ENCODE data around the gene SOWAHB.
"Not testable (repeated sequence)": the region's sequence is repeated elsewhere in the genome, so short reads cannot be mapped to it uniquely, and the experiment has no call there.

SOWAHB gene

GRCh38 chr4:76894537-76895255 lies 3.2 kb downstream of the SOWAHB start:
- no peak for DNase-seq (ENCODE audit: low spot score)

- no peak for DNase-seq (ENCODE audit: low spot score)
Measured at GRCh38 chr4:76892601-76893000, 5.3 kb downstream of the SOWAHB start.

- no peak for DNase-seq (ENCODE audit: low spot score)
Measured at GRCh38 chr4:76892001-76892400, 5.9 kb downstream of the SOWAHB start.

- no peak for DNase-seq (ENCODE audit: low spot score)
Measured at GRCh38 chr4:76886848-76887441, 11.0 kb downstream of the SOWAHB start.

GRCh38 chr4:76886214-76886613 lies 11.7 kb downstream of the SOWAHB start:
- no peak for DNase-seq (ENCODE audit: low spot score)

- DNase-seq (ENCODE audit: low spot score) = no peak
Measured at GRCh38 chr4:76883147-76883546, 14.8 kb downstream of the SOWAHB start.

- DNase-seq (ENCODE audit: low spot score) = no peak
Measured at GRCh38 chr4:76882630-76883029, 15.3 kb downstream of the SOWAHB start.

- no peak for DNase-seq (ENCODE audit: low spot score)
Measured at GRCh38 chr4:76881375-76881774, 16.6 kb downstream of the SOWAHB start.

GRCh38 chr4:76879731-76880364 lies 18.1 kb downstream of the SOWAHB start:
- peak; percentile 40 for DNase-seq (ENCODE audit: low spot score)

- DNase-seq (ENCODE audit: low spot score) = not testable (repeated sequence)
Measured at GRCh38 chr4:76878641-76879165, 19.2 kb downstream of the SOWAHB start.

- DNase-seq (ENCODE audit: low spot score) = peak; percentile 19
Measured at GRCh38 chr4:76874176-76874575, 23.8 kb downstream of the SOWAHB start.

- no peak for DNase-seq (ENCODE audit: low spot score)
Measured at GRCh38 chr4:76873495-76873894, 24.4 kb downstream of the SOWAHB start.

- no peak for DNase-seq (ENCODE audit: low spot score)
Measured at GRCh38 chr4:76872556-76872955, 25.4 kb downstream of the SOWAHB start.

GRCh38 chr4:76868780-76869179 lies 29.2 kb downstream of the SOWAHB start:
- not testable (repeated sequence) for DNase-seq (ENCODE audit: low spot score)

GRCh38 chr4:76867880-76868655 lies 29.9 kb downstream of the SOWAHB start:
- DNase-seq (ENCODE audit: low spot score) = no peak

- DNase-seq (ENCODE audit: low spot score) = no peak
Measured at GRCh38 chr4:76867377-76867776, 30.6 kb downstream of the SOWAHB start.

GRCh38 chr4:76866641-76867040 lies 31.3 kb downstream of the SOWAHB start:
- DNase-seq (ENCODE audit: low spot score) = no peak

GRCh38 chr4:76858319-76858718 lies 39.6 kb downstream of the SOWAHB start:
- no peak for DNase-seq (ENCODE audit: low spot score)

GRCh38 chr4:76857074-76857409 lies 40.9 kb downstream of the SOWAHB start:
- no peak for DNase-seq (ENCODE audit: low spot score)

- DNase-seq (ENCODE audit: low spot score) = peak; percentile 10
Measured at GRCh38 chr4:76856243-76857073, 41.5 kb downstream of the SOWAHB start.

- DNase-seq (ENCODE audit: low spot score) = no peak
Measured at GRCh38 chr4:76854858-76855257, 43.1 kb downstream of the SOWAHB start.

GRCh38 chr4:76851375-76851774 lies 46.6 kb downstream of the SOWAHB start:
- no peak for DNase-seq (ENCODE audit: low spot score)
